Measurements from ENCODE around the gene CFAP74.
"Not testable (repeated sequence)": the region's sequence is repeated elsewhere in the genome, so short reads cannot be mapped to it uniquely, and the experiment has no call there.

The CFAP74 gene

GRCh38 chr1:1986451-1987141, 17.0 kb downstream of the CFAP74 start:
- no peak for DNase-seq

- no peak for DNase-seq
These were observed 18.1 kb downstream of the CFAP74 start for GRCh38 chr1:1985375-1986050.

- DNase-seq, result no peak
These were observed 19.0 kb downstream of the CFAP74 start for GRCh38 chr1:1984560-1985070.

- DNase-seq, result no peak
These were observed 21.0 kb downstream of the CFAP74 start for GRCh38 chr1:1982379-1983232.

- DNase-seq, result not testable (repeated sequence)
These were observed 21.8 kb downstream of the CFAP74 start for GRCh38 chr1:1981631-1982327.

- no peak for DNase-seq
These were observed 22.5 kb downstream of the CFAP74 start for GRCh38 chr1:1981142-1981500.

- DNase-seq, result no peak
These were observed 23.0 kb downstream of the CFAP74 start for GRCh38 chr1:1980467-1981141.

- no peak for DNase-seq
These were observed 24.0 kb downstream of the CFAP74 start for GRCh38 chr1:1979482-1980165.

GRCh38 chr1:1978690-1979481, 24.7 kb downstream of the CFAP74 start:
- DNase-seq, result not testable (repeated sequence)

- no peak for DNase-seq
These were observed 25.5 kb downstream of the CFAP74 start for GRCh38 chr1:1978108-1978507.

- peak; percentile 8 for DNase-seq
These were observed 27.6 kb downstream of the CFAP74 start for GRCh38 chr1:1976031-1976430.

- DNase-seq, result peak; percentile 5
These were observed 28.1 kb downstream of the CFAP74 start for GRCh38 chr1:1975535-1975934.

- DNase-seq, result peak; percentile 11
These were observed 28.8 kb downstream of the CFAP74 start for GRCh38 chr1:1974834-1975233.

- DNase-seq, result peak; percentile 18
These were observed 29.6 kb downstream of the CFAP74 start for GRCh38 chr1:1973716-1974642.

- no peak for DNase-seq
These were observed 30.4 kb downstream of the CFAP74 start for GRCh38 chr1:1972976-1973715.

- no peak for DNase-seq
These were observed 31.9 kb downstream of the CFAP74 start for GRCh38 chr1:1971688-1972087.

GRCh38 chr1:1971017-1971416, 32.6 kb downstream of the CFAP74 start:
- no peak for DNase-seq

- no peak for DNase-seq
These were observed 33.5 kb downstream of the CFAP74 start for GRCh38 chr1:1969953-1970716.
